Brain microvascular endothelial cell (primary cell): ENCODE results near the gene CSMD2.

Source experiments
- DNase-seq: peaks from one replicate; pipeline ENCODE4 v3.0.0-alpha.2; 2020
- H3K27ac ChIP-seq: fragments of 250-450 bp; sonication (Bioruptor Pico); 2 replicates; pipeline ENCODE4 v1.5.1; 2020; ENCODE audit warnings: mild to moderate bottlenecking, moderate library complexity
- H3K27me3 ChIP-seq: fragments of 250-450 bp; sonication (Bioruptor Pico); replicated peaks from 2 replicates; pipeline ENCODE4 v1.5.1; 2020; ENCODE audit warnings: mild to moderate bottlenecking
- H3K36me3 ChIP-seq: fragments of 250-450 bp; sonication (Bioruptor Pico); replicated peaks from 2 replicates; pipeline ENCODE4 v1.5.1; 2020; ENCODE audit warnings: mild to moderate bottlenecking
- H3K4me3 ChIP-seq: 2 replicates; pipeline ENCODE4 v1.5.1; 2011; ENCODE audit warnings: low read depth, mild to moderate bottlenecking, control low read depth, low read length, moderate library complexity
- in situ Hi-C: cut with HindIII; loops from 2 replicates; pipeline ENCODE4 v1.10.0; 2017; ENCODE audit warnings: low sequenced_read_pairs, low pct_ligation_motif_present
- TF ChIP-seq, protein P1 (sequence below): IDR thresholded peaks from 2 replicates; pipeline ENCODE4 v1.5.1; 2011; ENCODE audit warnings: low read depth, mild to moderate bottlenecking, moderate library complexity, low read length, control low read depth, inconsistent platforms; ENCODE audit errors: missing control alignments

The CSMD2 gene

DNA sequence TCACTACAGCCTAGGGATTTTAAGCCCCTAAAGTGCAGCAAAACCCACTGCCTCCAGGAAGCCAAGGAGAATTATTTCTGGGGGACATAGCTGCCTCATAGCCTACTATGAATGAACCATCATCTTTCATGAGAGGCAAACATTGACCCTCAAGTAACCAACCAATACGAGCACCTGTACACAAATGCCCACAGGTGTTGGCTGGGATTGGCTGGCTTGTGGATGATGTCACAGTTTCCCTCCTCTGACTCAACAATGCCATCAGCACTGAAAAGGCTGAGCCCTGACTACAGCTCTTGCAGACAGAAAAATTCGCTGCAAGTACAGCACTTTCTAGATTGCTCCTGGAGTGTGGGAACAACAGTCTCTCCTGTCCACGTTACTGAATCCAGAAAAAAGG, 301.3 kb downstream of the CSMD2 start, which contains the start of gene HMGB4:
Gene HMGB4 (plus strand): TSS at position 301 of the 400 bp plus-strand sequence. CDS start 113 bp downstream, outside the sequence.
- Histone ChIP-seq H3K4me3 (no peak within 1 kb of the TSS), H3K27ac (no peak within 1 kb of the TSS), H3K27me3 (no peaks in the 10 kb centered on the region), H3K36me3 (no peaks in the 10 kb centered on the region)
- TF ChIP-seq, protein P1, sequence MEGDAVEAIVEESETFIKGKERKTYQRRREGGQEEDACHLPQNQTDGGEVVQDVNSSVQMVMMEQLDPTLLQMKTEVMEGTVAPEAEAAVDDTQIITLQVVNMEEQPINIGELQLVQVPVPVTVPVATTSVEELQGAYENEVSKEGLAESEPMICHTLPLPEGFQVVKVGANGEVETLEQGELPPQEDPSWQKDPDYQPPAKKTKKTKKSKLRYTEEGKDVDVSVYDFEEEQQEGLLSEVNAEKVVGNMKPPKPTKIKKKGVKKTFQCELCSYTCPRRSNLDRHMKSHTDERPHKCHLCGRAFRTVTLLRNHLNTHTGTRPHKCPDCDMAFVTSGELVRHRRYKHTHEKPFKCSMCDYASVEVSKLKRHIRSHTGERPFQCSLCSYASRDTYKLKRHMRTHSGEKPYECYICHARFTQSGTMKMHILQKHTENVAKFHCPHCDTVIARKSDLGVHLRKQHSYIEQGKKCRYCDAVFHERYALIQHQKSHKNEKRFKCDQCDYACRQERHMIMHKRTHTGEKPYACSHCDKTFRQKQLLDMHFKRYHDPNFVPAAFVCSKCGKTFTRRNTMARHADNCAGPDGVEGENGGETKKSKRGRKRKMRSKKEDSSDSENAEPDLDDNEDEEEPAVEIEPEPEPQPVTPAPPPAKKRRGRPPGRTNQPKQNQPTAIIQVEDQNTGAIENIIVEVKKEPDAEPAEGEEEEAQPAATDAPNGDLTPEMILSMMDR: no peak
- in situ Hi-C loops: no loop called here
- DNase-seq: no peak

- Histone ChIP-seq H3K27me3 (no peaks in the 10 kb centered on the region), H3K27ac (no peak overlapping the region), H3K36me3 (no peaks in the 10 kb centered on the region), H3K4me3 (no peak overlapping the region)
- in situ Hi-C loops: no loop called here
- DNase-seq: no peak
- TF ChIP-seq, protein P1: no peak
Measured at GRCh38 chr1:33860671-33861070, 304.4 kb downstream of the CSMD2 start.

DNA sequence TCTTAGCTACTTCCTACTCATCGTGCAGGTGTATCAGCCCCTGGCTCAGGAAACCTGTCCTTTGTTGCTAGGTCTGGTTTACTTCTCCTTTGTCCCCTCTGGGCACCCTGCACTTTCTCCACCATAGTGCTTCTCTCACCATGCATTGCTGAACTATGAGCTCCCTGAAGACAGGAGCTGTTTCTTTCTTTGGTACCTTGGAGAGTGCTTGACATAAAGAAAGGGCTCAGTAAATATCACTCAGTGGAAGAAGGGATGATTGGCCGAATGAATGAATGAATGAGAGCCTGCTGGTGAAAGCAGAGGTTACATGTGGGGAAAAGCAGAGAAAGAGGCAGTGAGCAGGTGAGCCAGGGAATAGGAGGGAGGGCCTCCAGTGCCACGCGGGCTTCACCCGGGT, 310.9 kb downstream of the CSMD2 start:
- H3K4me3 ChIP-seq: no peak overlapping the region
- DNase-seq: no peak
- H3K36me3 ChIP-seq: no peaks in the 10 kb centered on the region
- no peak overlapping the region for H3K27ac ChIP-seq
- in situ Hi-C loops: no loop called here
- H3K27me3 ChIP-seq: no peaks in the 10 kb centered on the region
- TF ChIP-seq, protein P1: no peak

DNA sequence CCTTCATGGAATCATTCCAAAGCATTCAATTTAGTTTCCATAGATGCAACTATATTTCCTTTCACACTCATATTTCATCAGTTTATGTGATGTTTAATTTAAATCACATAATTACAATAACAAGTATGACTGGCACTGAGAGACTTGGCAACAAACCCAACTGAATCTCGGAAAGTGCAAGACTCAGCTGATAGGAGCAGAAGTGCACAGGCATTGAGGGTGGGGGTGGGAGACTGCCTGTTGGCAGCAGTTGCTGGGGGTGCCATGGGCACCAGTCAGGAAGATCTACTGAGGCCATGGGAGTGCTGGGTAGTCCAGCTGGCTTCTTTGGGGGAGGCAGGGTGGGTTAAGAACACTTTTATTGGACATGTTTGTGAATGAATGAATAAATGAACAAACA, 311.6 kb downstream of the CSMD2 start:
- H3K36me3 ChIP-seq: no peaks in the 10 kb centered on the region
- in situ Hi-C loops: no loop called here
- no peak for DNase-seq
- no peak overlapping the region for H3K27ac ChIP-seq
- H3K27me3 ChIP-seq: no peaks in the 10 kb centered on the region
- TF ChIP-seq, protein P1: no peak
- H3K4me3 ChIP-seq: no peak overlapping the region

- in situ Hi-C loops: no loop called here
- TF ChIP-seq, protein P1: no peak
- Histone ChIP-seq H3K36me3 (no peaks in the 10 kb centered on the region), H3K27me3 (no peaks in the 10 kb centered on the region), H3K4me3 (no peak overlapping the region), H3K27ac (no peak overlapping the region)
- no peak for DNase-seq
Measured at GRCh38 chr1:33852711-33853110, 312.3 kb downstream of the CSMD2 start.

- Histone ChIP-seq H3K4me3 (no peak overlapping the region), H3K27me3 (no peaks in the 10 kb centered on the region), H3K27ac (no peak overlapping the region), H3K36me3 (no peaks in the 10 kb centered on the region)
- in situ Hi-C loops: no loop called here
- DNase-seq: no peak
- TF ChIP-seq, protein P1: no peak
Measured at GRCh38 chr1:33850481-33850880, 314.5 kb downstream of the CSMD2 start.
